Endothelial cell of umbilical vein (primary cell): Measurements from ENCODE around the gene MBNL2. TPM values are rescaled to one million over a fixed set of nuclear protein-coding genes. Genes with fewer than 3 reads are reported as not detected.

Source experiments
- BruUV-seq: library from RNA; stranded (reverse); fragments of 400-500 nt; replicated peaks from 2 replicates; lab custom pipeline; 2021; lab: Mats Ljungman, UMichigan
- CTCF ChIA-PET: fragments of 300-600, 350-600 bp; sonication (Branson Sonifier 250); formaldehyde crosslinking; loops from one replicate; lab custom pipeline; 2021; ENCODE audit warnings: antibody characterized with exemption, inconsistent platforms; lab: Charles Lee
- POLR2A ChIA-PET: fragments of 300-600, 350-600 bp; sonication (Branson Sonifier 250); formaldehyde crosslinking; loops from one replicate; lab custom pipeline; 2021; ENCODE audit warnings: antibody characterized with exemption, inconsistent platforms; lab: Charles Lee
- DNase-seq: peaks from one replicate; pipeline ENCODE4 v3.0.0-alpha.2; 2011; ENCODE audit warnings: low read depth, low spot score
- FAIRE-seq: peaks from 2 replicates; lab custom pipeline; 2011; peaks lifted over from hg19 to GRCh38; lab: Jason Lieb, UNC
- H2AFZ ChIP-seq: 2 replicates; pipeline ENCODE4 v1.6.0; 2012; ENCODE audit warnings: low read depth, low read length, control low read depth, inconsistent platforms
- H3K27ac ChIP-seq: 2 replicates; pipeline ENCODE4 v1.5.1; 2011; ENCODE audit warnings: low read depth, mild to moderate bottlenecking, control low read depth, low read length, moderate library complexity; ENCODE audit not compliant: insufficient read depth
- H3K27me3 ChIP-seq, 2 experiments: 2 replicates each; pipeline versions ENCODE4 v1.6.0 to v1.6.1; 2011; ENCODE audit warnings: low read length in 2 of 2, mixed read lengths in 1 of 2; ENCODE audit not compliant: control insufficient read depth in 2 of 2, insufficient read depth in 2 of 2
- H3K36me3 ChIP-seq, 2 experiments: 2 replicates in 1 of 2; 3 replicates in 1 of 2; pipeline ENCODE4 v1.5.1; 2011; ENCODE audit warnings: low read length in 2 of 2, mild to moderate bottlenecking in 1 of 2, moderate library complexity in 1 of 2; ENCODE audit not compliant: control insufficient read depth in 2 of 2, insufficient read depth in 2 of 2; ENCODE audit errors: extremely low read depth in 1 of 2
- H3K4me1 ChIP-seq: 3 replicates; pipeline ENCODE4 v1.5.1; 2011; ENCODE audit warnings: mild to moderate bottlenecking, low read length; ENCODE audit not compliant: control insufficient read depth, insufficient read depth; ENCODE audit errors: extremely low read depth
- H3K4me2 ChIP-seq: 2 replicates; pipeline ENCODE4 v1.6.1; 2011; ENCODE audit warnings: low read length, control low read depth, mixed read lengths; ENCODE audit not compliant: insufficient read depth
- H3K4me3 ChIP-seq, 3 experiments: fragments of 200-600 bp in 1 of 3; sonication (generic), shearing (Covaris generic) in 1 of 3; replicated peaks in 1 of 3; 2 replicates each; pipeline ENCODE4 v1.5.1; 2011 to 2016; ENCODE audit warnings: control low read depth in 3 of 3, low read length in 3 of 3, mild to moderate bottlenecking in 2 of 3, inconsistent platforms in 1 of 3, low read depth in 1 of 3, moderate library complexity in 1 of 3; ENCODE audit not compliant: insufficient read depth in 1 of 3
- H3K79me2 ChIP-seq: 2 replicates; pipeline ENCODE4 v1.6.0; 2012; ENCODE audit warnings: low read length, inconsistent platforms; ENCODE audit not compliant: control insufficient read depth, insufficient read depth
- H3K9ac ChIP-seq: replicated peaks from 2 replicates; pipeline ENCODE3; 2011; ENCODE audit warnings: low read length, control low read depth; ENCODE audit not compliant: insufficient read depth; ENCODE audit errors: extremely low read depth
- H3K9me1 ChIP-seq: replicated peaks from 3 replicates; pipeline ENCODE4 v1.6.0; 2011; ENCODE audit warnings: mild to moderate bottlenecking, low read length; ENCODE audit not compliant: control insufficient read depth, insufficient read depth; ENCODE audit errors: extremely low read depth
- H3K9me3 ChIP-seq: replicated peaks from 2 replicates; pipeline ENCODE4 v1.5.1; 2012; ENCODE audit warnings: low read length, inconsistent platforms; ENCODE audit not compliant: control insufficient read depth, insufficient read depth
- H4K20me1 ChIP-seq: replicated peaks from 2 replicates; pipeline ENCODE3; 2011; ENCODE audit warnings: mild to moderate bottlenecking, low read length; ENCODE audit not compliant: control insufficient read depth, insufficient read depth; ENCODE audit errors: extremely low read depth
- EZH2 ChIP-seq: IDR thresholded peaks from 2 replicates; pipeline ENCODE4 v1.6.1; 2012; ENCODE audit warnings: borderline replicate concordance, low read depth, mild to moderate bottlenecking, moderate library complexity, low read length, inconsistent platforms; ENCODE audit not compliant: severe bottlenecking
- FOS ChIP-seq: IDR thresholded peaks from 2 replicates; pipeline ENCODE4 v1.6.1; 2011; ENCODE audit warnings: mild to moderate bottlenecking, low read length, moderate library complexity, borderline replicate concordance; ENCODE audit not compliant: insufficient read depth
- GATA2 ChIP-seq: IDR thresholded peaks from 2 replicates; pipeline ENCODE4 v1.7.0; 2011; ENCODE audit warnings: low read depth, mild to moderate bottlenecking, moderate library complexity, mixed read lengths, low read length; ENCODE audit not compliant: insufficient read length, insufficient read depth
- JUN ChIP-seq: IDR thresholded peaks from 2 replicates; pipeline ENCODE4 v1.6.1; 2011; ENCODE audit warnings: borderline replicate concordance, low read depth; ENCODE audit not compliant: insufficient read length, insufficient read depth
- MAX ChIP-seq: IDR thresholded peaks from 2 replicates; pipeline ENCODE4 v1.6.1; 2011; ENCODE audit not compliant: insufficient read depth, insufficient read length
- MYC ChIP-seq: IDR thresholded peaks from one replicate; pipeline ENCODE4 v1.6.1; 2011; ENCODE audit warnings: mild to moderate bottlenecking, low read depth, low read length
- POLR2A ChIP-seq: IDR thresholded peaks from 2 replicates; pipeline ENCODE4 v1.6.1; 2012; ENCODE audit warnings: low read depth, mild to moderate bottlenecking, control low read depth, low read length
- POLR2AphosphoS5 ChIP-seq: IDR thresholded peaks from 2 replicates; pipeline ENCODE4 v1.6.1; 2012; ENCODE audit warnings: low read depth, mild to moderate bottlenecking, control low read depth, low read length, moderate library complexity; ENCODE audit not compliant: insufficient read depth
- dilution Hi-C: fragments of 300-500 bp; cut with MboI; formaldehyde crosslinking; loops from one replicate; pipeline ENCODE4 v1.15.0; 2019; ENCODE audit warnings: low sequenced_read_pairs; ENCODE audit not compliant: extremely low pct_ligation_motif_present
- intact Hi-C: fragments of 100-400 bp; cut with micrococcal nuclease; formaldehyde crosslinking; loops from one replicate; pipeline ENCODE4 v1.10.0; 2022
- polyA plus RNA-seq, 4 experiments: library from polyadenylated mRNA; depleted of rRNA in 3 of 4; stranded (reverse) in 3 of 4; unstranded in 1 of 4; fragments of >200 nt; gene quantifications; 2 replicates each; pipeline versions ENCODE4 v1.2.1 to v1.2.3, GENCODE V29; 2011 to 2012; ENCODE audit warnings: missing spikeins in 1 of 4
- total RNA-seq: library from RNA; stranded (reverse); gene quantifications from 2 replicates; pipeline ENCODE4 v1.2.3, GENCODE V29; 2021
- TF ChIP-seq, protein P1 (sequence below), 2 donors: IDR thresholded peaks; 1 replicate in 1 of 2; 2 replicates in 1 of 2; pipeline ENCODE4 v1.5.1; 2011; ENCODE audit warnings: low read length in 2 of 2, mild to moderate bottlenecking in 2 of 2, moderate library complexity in 2 of 2, control low read depth in 1 of 2, inconsistent platforms in 1 of 2, low read depth in 1 of 2; ENCODE audit not compliant: insufficient read depth in 1 of 2; ENCODE audit errors: extremely low read depth in 1 of 2

MBNL2 gene
- total and polyA plus RNA-seq, 2 donors (not counting 3 experiments of a cell fraction or from before 2014, with no cell fraction given), result 32.9 to 76.5 TPM

- peak; percentile 59 for DNase-seq
- dilution Hi-C loops, result no loop called here
- BruUV-seq, result TSS peak; percentile 23
Measured at GRCh38 chr13:97434397-97435201, 212.5 kb downstream of the MBNL2 start.

More at GRCh38 chr13:97434397-97435201, 212.5 kb downstream of the MBNL2 start:
- ChIA-PET CTCF (interaction anchor here (0.5 to 1.9 kb wide), 6 partner anchors 13 to 416 kb away, joined by 3 to 10 read pairs (median 4); no protein-coding TSS in a partner anchor), POLR2A (interaction anchor here (0.6 kb wide), 1 partner anchor 303 kb away, joined by 4 read pairs; no protein-coding TSS in a partner anchor)
- Histone ChIP-seq H3K9me1 (no peaks in the 10 kb centered on the region), H3K9me3 (no peaks in the 10 kb centered on the region), H3K4me3 (peak overlapping the region; percentile 77 to 92 (median 80)), H3K9ac (peak overlapping the region; percentile 71), H4K20me1 (no peaks in the 10 kb centered on the region), H3K4me1 (peaks cover 29% of the 10 kb centered on the region), H2AFZ (peak overlapping the region; percentile 94), H3K79me2 (peaks cover 46% of the 10 kb centered on the region), H3K27ac (peak overlapping the region; percentile 27), H3K4me2 (peak overlapping the region; percentile 94), H3K27me3 (no peaks in the 10 kb centered on the region), H3K36me3 (no peaks in the 10 kb centered on the region)
- intact Hi-C loops, result loop anchor here (1.0 to 10.0 kb wide), 2 partner anchors 366 to 1380 kb away; partner anchors contain the start of gene UGGT2
- TF ChIP-seq POLR2A (no peak), MYC (no peak), GATA2 (no peak), MAX (no peak), POLR2AphosphoS5 (no peak), FOS (no peak), JUN (no peak), EZH2 (no peak)
- TF ChIP-seq, protein P1, sequence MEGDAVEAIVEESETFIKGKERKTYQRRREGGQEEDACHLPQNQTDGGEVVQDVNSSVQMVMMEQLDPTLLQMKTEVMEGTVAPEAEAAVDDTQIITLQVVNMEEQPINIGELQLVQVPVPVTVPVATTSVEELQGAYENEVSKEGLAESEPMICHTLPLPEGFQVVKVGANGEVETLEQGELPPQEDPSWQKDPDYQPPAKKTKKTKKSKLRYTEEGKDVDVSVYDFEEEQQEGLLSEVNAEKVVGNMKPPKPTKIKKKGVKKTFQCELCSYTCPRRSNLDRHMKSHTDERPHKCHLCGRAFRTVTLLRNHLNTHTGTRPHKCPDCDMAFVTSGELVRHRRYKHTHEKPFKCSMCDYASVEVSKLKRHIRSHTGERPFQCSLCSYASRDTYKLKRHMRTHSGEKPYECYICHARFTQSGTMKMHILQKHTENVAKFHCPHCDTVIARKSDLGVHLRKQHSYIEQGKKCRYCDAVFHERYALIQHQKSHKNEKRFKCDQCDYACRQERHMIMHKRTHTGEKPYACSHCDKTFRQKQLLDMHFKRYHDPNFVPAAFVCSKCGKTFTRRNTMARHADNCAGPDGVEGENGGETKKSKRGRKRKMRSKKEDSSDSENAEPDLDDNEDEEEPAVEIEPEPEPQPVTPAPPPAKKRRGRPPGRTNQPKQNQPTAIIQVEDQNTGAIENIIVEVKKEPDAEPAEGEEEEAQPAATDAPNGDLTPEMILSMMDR (IDR thresholded peaks at IDR 0.05; ENCODE audit: extremely low read depth in 1 of 2, insufficient read depth in 1 of 2, low read depth in 1 of 2, low read length in 2 of 2), result no peak
- peak; percentile 67 for FAIRE-seq
